T-helper 17 cell (primary cell): Measurements from ENCODE around the gene AK1. TPM values are rescaled to one million over a fixed set of nuclear protein-coding genes. Genes with fewer than 3 reads are reported as not detected.

ENCODE experiments used
- ATAC-seq: fragments of 150-1000 bp; cut with Tn5 transposase; 2 replicates; pipeline ENCODE4 v1.10.0; 2021; ENCODE audit warnings: mild to moderate bottlenecking, moderate library complexity
- DNase-seq, 3 donors: peaks; one replicate each; pipeline versions ENCODE4 v3.0.0 to v3.0.0-alpha.2; 2020 to 2021
- H3K9me3 ChIP-seq: one replicate; pipeline ENCODE4 v1.7.0; 2013; ENCODE audit warnings: low read length, mild to moderate bottlenecking; ENCODE audit not compliant: control insufficient read depth, poor library complexity, severe bottlenecking
- H3K27ac Mint-ChIP-seq: one replicate; pipeline ENCODE4 v1.8.0; 2022; ENCODE audit warnings: mild to moderate bottlenecking, moderate library complexity, mixed read lengths
- H3K27me3 Mint-ChIP-seq: one replicate; pipeline ENCODE4 v1.8.0; 2022; ENCODE audit warnings: mixed read lengths
- H3K36me3 Mint-ChIP-seq: one replicate; pipeline ENCODE4 v1.8.0; 2022; ENCODE audit warnings: low read depth, mixed read lengths
- H3K4me1 Mint-ChIP-seq: one replicate; pipeline ENCODE4 v1.8.0; 2022; ENCODE audit warnings: mild to moderate bottlenecking, mixed read lengths
- H3K4me3 Mint-ChIP-seq: one replicate; pipeline ENCODE4 v1.8.0; 2022; ENCODE audit warnings: mild to moderate bottlenecking, moderate library complexity, mixed read lengths
- total RNA-seq, 4 donors: library from RNA in 2 of 4; stranded (reverse) in 2 of 4; gene quantifications; one replicate each; pipeline ENCODE4 v1.2.3 and lab custom pipeline; 2022 to 2026

Gene AK1
- total RNA-seq, 2 donors from 2014 or later: 35.9 to 66.5 TPM

- peak within 1 kb of the TSS; percentile 27 for H3K27ac Mint-ChIP-seq
Measured at GRCh38 chr9:127916720-127917581, 39.5 kb upstream of the AK1 start, which contains the start of gene ST6GALNAC4. ST6GALNAC4 (minus strand) TSS chr9:127917041; CDS start chr9:127916419, 622 bp downstream.

DNA sequence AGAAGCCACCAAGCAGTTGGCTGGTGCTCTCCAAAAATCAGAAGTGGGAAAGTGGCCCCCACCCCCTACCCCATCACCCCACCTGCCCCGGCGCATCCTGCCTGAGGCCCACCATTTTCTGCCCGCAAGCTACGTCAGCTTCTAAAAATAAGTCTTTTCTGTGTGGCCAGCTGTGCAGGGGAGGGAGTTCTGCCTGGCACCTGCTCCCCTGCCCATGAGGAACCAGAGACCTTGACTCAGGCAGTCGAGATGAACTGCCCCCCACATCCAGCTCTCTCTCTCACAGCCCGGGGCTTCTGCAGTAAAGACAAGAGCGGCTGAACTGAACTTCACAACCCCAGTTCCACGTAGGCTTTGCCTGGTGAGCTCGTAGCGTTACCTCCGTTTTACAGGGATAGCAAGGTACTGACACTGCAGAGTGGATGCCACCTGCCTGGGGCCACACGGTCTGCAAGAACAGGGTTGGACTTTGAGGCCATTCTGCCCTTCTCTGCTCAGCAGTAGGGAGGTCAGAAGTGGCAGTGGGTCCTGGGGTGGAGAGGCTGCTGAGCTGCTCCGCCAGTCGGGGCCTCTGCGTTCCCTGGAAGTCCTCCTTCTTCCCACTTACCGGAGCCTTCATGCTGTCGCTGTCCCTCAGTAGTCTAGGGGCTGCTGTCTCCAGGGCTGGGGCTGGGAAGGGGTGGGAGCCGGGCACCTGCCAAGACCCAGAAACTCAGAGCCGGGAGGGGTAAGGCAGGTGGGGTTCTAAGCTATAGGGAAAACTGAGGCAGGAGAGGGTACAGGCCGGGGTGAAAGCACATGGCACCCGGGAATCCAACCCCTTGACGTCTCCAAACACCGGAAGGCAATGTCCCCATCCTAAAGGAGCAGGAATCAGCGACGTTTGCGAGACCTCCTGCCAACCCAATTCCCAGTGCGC is 38.6 kb upstream of the AK1 start:
- no peaks in the 10 kb centered on the region for H3K27me3 Mint-ChIP-seq
- DNase-seq (no peak), ATAC-seq (no peak)
- no peaks in the 10 kb centered on the region for H3K36me3 Mint-ChIP-seq
- H3K27ac Mint-ChIP-seq: no peak overlapping the region
- H3K4me3 Mint-ChIP-seq: peak overlapping the region; percentile 85
- H3K4me1 Mint-ChIP-seq: peaks cover 27% of the 10 kb centered on the region
- H3K9me3 ChIP-seq: no peaks in the 10 kb centered on the region

More at GRCh38 chr9:127916720-127917581, 39.5 kb upstream of the AK1 start, which contains the start of gene ST6GALNAC4:
- Mint-ChIP-seq H3K4me1 (peaks cover 27% of the 10 kb centered on the region), H3K27me3 (no peaks in the 10 kb centered on the region), H3K4me3 (peak within 1 kb of the TSS; percentile 85), H3K36me3 (no peaks in the 10 kb centered on the region)
- ATAC-seq (peak; percentile 98), DNase-seq (peak; percentile 89 to 97 (median 97))
- H3K9me3 ChIP-seq: no peaks in the 10 kb centered on the region

GRCh38 chr9:127915325-127915752 is 37.9 kb upstream of the AK1 start:
- Mint-ChIP-seq H3K4me3 (peak overlapping the region; percentile 85), H3K36me3 (peaks cover 4% of the 10 kb centered on the region), H3K27ac (no peak overlapping the region), H3K4me1 (peaks cover 32% of the 10 kb centered on the region), H3K27me3 (no peaks in the 10 kb centered on the region)
- no peak for ATAC-seq
- no peaks in the 10 kb centered on the region for H3K9me3 ChIP-seq
- DNase-seq: no peak

GRCh38 chr9:127913682-127914081 is 36.2 kb upstream of the AK1 start:
- H3K27ac Mint-ChIP-seq: peak overlapping the region; percentile 49
- H3K36me3 Mint-ChIP-seq: peaks cover 4% of the 10 kb centered on the region
- H3K4me1 Mint-ChIP-seq: peaks cover 26% of the 10 kb centered on the region
- no peak overlapping the region for H3K4me3 Mint-ChIP-seq
- no peak for ATAC-seq
- H3K27me3 Mint-ChIP-seq: no peaks in the 10 kb centered on the region
- DNase-seq: no peak
- no peaks in the 10 kb centered on the region for H3K9me3 ChIP-seq

DNA sequence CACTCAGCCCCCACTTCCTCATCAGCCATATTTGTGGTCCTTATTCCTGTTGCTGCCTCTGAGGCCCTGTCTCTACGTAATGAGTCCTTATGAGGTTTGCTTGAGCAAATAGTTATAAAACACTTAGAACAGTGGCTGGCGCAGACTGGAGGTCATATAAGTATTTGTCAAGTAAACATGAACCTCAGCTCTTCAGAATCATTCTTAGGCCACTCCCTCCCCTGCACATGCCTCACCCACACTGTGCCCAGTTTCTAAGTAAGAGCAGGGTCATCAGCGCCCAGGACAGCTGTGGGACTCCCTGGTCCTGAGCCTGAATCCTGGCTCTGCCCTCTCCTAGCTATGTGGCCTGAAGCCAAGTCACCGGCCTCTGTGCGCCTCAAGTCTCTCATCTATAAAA is 35.4 kb upstream of the AK1 start:
- no peaks in the 10 kb centered on the region for H3K9me3 ChIP-seq
- Mint-ChIP-seq H3K4me1 (peaks cover 20% of the 10 kb centered on the region), H3K27me3 (no peaks in the 10 kb centered on the region), H3K4me3 (no peak overlapping the region), H3K27ac (peak overlapping the region; percentile 49), H3K36me3 (peaks cover 4% of the 10 kb centered on the region)
- ATAC-seq (no peak), DNase-seq (no peak)

GRCh38 chr9:127912296-127912695 is 34.8 kb upstream of the AK1 start:
- H3K27ac Mint-ChIP-seq: no peak overlapping the region
- peaks cover 4% of the 10 kb centered on the region for H3K36me3 Mint-ChIP-seq
- no peaks in the 10 kb centered on the region for H3K27me3 Mint-ChIP-seq
- no peak overlapping the region for H3K4me3 Mint-ChIP-seq
- no peak for DNase-seq
- ATAC-seq: no peak
- peaks cover 17% of the 10 kb centered on the region for H3K4me1 Mint-ChIP-seq
- H3K9me3 ChIP-seq: no peaks in the 10 kb centered on the region

DNA sequence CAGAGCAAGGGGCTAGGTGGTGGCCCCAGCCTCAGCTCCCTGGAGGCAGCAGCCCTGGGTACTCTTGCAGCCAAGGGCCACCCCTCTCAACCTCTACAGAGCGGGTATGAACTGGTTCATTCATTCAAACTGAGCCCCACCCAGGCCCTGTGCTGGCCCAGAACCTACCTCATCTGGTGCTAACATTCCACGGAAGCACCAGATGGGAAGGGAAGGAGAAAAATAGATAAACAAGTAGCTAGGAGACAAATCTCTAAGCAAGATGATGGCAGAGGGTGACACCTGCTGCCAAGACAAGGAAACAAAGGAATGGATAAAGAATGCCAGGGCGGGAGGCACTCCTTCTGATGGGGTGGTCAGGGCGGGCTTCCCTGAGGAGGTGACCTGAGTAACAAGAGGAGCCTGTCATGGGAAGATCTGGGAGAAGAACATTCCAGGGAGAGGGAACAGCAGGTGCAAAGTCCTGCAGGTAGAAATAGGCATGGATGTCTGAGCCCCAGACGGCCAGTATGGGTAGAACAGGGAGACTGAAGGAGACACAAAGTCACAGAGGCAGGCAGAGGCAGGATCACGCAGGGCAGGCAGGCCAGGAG is 33.2 kb upstream of the AK1 start:
- DNase-seq: no peak
- H3K9me3 ChIP-seq: no peaks in the 10 kb centered on the region
- H3K4me1 Mint-ChIP-seq: peaks cover 26% of the 10 kb centered on the region
- ATAC-seq: no peak
- peak overlapping the region; percentile 83 for H3K27ac Mint-ChIP-seq
- peak overlapping the region; percentile 50 for H3K4me3 Mint-ChIP-seq
- no peaks in the 10 kb centered on the region for H3K27me3 Mint-ChIP-seq
- H3K36me3 Mint-ChIP-seq: peaks cover 4% of the 10 kb centered on the region

- Mint-ChIP-seq H3K36me3 (peaks cover 4% of the 10 kb centered on the region), H3K4me1 (peaks cover 30% of the 10 kb centered on the region), H3K27ac (no peak overlapping the region), H3K4me3 (no peak overlapping the region), H3K27me3 (no peaks in the 10 kb centered on the region)
- DNase-seq: no peak
- no peak for ATAC-seq
- H3K9me3 ChIP-seq: no peaks in the 10 kb centered on the region
Measured at GRCh38 chr9:127909839-127910273, 32.4 kb upstream of the AK1 start.

GRCh38 chr9:127908660-127908926 is 31.1 kb upstream of the AK1 start:
- DNase-seq (no peak), ATAC-seq (no peak)
- Mint-ChIP-seq H3K27me3 (no peaks in the 10 kb centered on the region), H3K27ac (peak overlapping the region; percentile 37), H3K4me3 (no peak overlapping the region), H3K4me1 (peaks cover 38% of the 10 kb centered on the region), H3K36me3 (peaks cover 4% of the 10 kb centered on the region)
- no peaks in the 10 kb centered on the region for H3K9me3 ChIP-seq

DNA sequence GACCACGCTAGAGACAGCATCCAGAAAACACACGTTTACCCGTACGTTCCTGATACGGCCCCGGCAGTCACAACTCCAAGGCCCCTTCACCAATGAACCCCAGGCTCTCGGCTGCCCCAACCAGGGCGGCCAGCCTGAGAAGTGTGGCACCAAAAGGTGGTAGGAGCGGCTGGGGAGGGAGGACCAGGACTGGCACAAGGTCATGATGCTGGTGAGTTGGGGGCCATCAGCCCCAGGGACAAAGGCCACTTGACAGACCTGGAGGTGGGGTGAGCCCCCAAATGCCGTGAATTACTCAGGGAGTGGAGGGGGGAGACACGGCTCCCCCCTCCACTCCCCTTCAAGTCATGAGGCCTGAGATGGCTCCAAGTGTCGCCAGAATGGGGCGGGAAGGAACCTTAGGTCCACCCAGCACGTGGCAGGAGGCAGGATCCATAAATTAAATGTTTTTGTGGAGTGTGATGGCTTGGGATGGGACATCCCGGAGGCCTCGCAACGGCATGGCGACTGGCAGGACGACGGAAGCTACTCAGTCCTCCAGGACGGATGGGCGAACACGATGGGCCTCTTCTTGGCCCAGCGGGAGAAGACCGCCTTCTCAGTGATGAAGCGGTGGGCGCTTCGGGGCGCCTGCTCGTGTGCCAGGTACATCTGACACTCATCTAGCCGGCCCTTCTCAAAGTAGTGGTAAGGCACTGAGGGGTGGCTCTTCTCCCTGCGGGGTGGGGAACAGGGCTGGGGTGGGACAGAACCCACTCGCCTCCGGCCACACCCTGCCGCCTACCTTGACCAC is 30.6 kb upstream of the AK1 start:
- Mint-ChIP-seq H3K27ac (peak overlapping the region; percentile 100), H3K36me3 (peaks cover 4% of the 10 kb centered on the region), H3K27me3 (no peaks in the 10 kb centered on the region), H3K4me3 (no peak overlapping the region), H3K4me1 (peaks cover 43% of the 10 kb centered on the region)
- ATAC-seq (no peak), DNase-seq (no peak)
- H3K9me3 ChIP-seq: no peaks in the 10 kb centered on the region

DNA sequence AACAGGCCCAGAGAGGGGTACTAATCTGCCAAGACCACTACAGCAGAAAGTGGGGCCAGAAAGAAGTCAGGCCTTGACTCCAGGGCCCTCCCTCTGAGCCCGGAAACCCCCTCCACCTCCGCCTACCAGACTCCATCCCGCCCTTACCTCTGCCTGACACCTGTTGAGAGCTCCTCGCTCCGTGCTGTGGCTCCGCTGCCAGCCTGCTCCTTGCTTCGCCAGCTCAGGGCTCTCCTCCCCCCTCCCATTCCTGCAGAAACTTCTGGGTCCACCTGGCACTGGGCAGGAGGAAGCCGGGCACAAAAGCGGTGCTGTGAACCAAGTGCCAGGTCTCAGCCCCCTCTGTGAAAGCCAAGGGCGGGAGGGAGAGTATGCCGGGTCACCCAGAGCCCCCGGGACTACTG is 28.3 kb upstream of the AK1 start:
- peaks cover 2% of the 10 kb centered on the region for H3K36me3 Mint-ChIP-seq
- H3K9me3 ChIP-seq: no peaks in the 10 kb centered on the region
- H3K27me3 Mint-ChIP-seq: no peaks in the 10 kb centered on the region
- peak overlapping the region; percentile 99 for H3K4me3 Mint-ChIP-seq
- peak overlapping the region; percentile 100 for H3K27ac Mint-ChIP-seq
- DNase-seq: peak; percentile 55 to 74 (median 65)
- peak; percentile 79 for ATAC-seq
- peaks cover 42% of the 10 kb centered on the region for H3K4me1 Mint-ChIP-seq

DNA sequence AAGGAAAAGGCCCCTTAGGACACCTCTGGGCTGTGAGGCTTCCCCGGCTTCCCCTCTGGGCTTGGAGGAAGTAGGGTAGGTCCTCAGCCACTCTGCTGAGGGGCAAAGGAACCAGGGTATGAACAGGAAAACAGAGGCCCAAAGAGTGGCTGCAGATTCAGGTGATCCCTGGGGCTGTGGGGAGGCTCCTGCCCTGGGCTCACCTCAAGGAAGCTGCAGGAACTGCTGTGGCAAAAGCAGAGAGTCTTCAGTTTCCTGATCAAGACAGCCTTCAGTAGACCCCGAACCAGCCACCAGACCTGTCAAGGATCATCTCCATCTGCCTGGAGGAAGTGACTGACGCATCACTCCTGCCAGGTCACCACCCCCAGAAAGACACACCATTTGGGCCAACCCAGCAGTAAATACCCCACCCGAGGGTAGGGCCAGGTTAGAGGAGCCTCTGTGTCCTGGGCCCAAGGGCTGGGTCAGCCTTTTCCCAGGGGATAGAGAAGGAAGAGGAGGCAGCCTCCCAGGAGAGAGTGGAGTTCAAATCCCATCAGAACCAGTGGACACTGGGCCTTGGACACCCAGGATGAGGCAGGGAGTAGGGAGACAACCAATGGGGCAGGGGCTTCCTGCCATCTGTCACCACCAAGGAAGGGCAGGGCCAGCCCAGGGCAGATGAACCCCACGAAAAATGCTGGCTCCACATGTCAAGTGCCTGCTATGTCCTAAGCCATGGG is 27.7 kb upstream of the AK1 start:
- Mint-ChIP-seq H3K36me3 (no peaks in the 10 kb centered on the region), H3K4me1 (peaks cover 39% of the 10 kb centered on the region), H3K27me3 (no peaks in the 10 kb centered on the region), H3K27ac (peak overlapping the region; percentile 100), H3K4me3 (peak overlapping the region; percentile 99)
- ATAC-seq (peak; percentile 61), DNase-seq (peak in 1 of 3 donors; percentile 60)
- no peaks in the 10 kb centered on the region for H3K9me3 ChIP-seq
